Gastrocnemius medialis (tissue), 4 donors: ENCODE data around the gene CDH23.

Experiments used
- POLR2A ChIP-seq, 2 donors: fragments of 450-650 bp; IDR thresholded peaks; one replicate each; pipeline ENCODE4 v1.6.1; 2017; ENCODE audit warnings: antibody characterized with exemption in 2 of 2, mild to moderate bottlenecking in 2 of 2, moderate library complexity in 2 of 2
- TF ChIP-seq, protein P1 (sequence below), 5 experiments: fragments of 450-650 bp in 3 of 5; fragments of 200-600 bp in 2 of 5; sonication (generic) in 2 of 5; IDR thresholded peaks in 4 of 5; conservative IDR thresholded peaks in 1 of 5; 1 replicate in 4 of 5; 2 replicates in 1 of 5; pipeline ENCODE4 v1.5.1; 2016 to 2019; ENCODE audit warnings: antibody characterized with exemption in 5 of 5, mild to moderate bottlenecking in 3 of 5, moderate library complexity in 3 of 5

DNA sequence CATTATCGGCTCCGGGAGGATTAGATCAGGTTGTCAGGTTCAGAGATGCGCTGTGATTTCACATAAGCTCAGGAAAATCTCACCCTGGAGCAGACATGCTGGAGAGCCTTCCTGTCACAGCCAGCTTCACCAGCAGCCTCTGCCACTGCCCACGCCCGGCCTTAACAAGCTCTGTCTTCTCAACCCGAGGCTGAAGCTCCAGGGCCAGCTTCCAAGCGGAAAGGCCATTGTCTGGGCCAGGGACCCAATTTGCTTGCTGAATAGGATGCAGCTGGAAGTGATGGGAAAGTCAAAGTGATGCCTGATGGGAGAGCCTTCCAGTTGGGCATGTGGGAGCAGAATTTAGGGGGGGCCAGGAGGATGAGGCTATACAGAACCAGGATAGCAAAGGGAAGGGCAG lies 286.6 kb downstream of the CDH23 start:
- TF ChIP-seq, protein P1, sequence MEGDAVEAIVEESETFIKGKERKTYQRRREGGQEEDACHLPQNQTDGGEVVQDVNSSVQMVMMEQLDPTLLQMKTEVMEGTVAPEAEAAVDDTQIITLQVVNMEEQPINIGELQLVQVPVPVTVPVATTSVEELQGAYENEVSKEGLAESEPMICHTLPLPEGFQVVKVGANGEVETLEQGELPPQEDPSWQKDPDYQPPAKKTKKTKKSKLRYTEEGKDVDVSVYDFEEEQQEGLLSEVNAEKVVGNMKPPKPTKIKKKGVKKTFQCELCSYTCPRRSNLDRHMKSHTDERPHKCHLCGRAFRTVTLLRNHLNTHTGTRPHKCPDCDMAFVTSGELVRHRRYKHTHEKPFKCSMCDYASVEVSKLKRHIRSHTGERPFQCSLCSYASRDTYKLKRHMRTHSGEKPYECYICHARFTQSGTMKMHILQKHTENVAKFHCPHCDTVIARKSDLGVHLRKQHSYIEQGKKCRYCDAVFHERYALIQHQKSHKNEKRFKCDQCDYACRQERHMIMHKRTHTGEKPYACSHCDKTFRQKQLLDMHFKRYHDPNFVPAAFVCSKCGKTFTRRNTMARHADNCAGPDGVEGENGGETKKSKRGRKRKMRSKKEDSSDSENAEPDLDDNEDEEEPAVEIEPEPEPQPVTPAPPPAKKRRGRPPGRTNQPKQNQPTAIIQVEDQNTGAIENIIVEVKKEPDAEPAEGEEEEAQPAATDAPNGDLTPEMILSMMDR (IDR thresholded peaks at IDR 0.05 in 4 of 5, conservative IDR thresholded peaks at IDR 0.05 in 1 of 5) = no peak
- TF ChIP-seq POLR2A (IDR thresholded peaks at IDR 0.05) = no peak
